Mucosa of rectum (tissue), 2 donors: ENCODE results near the gene ABR.
"Not testable (repeated sequence)": the region's sequence is repeated elsewhere in the genome, so short reads cannot be mapped to it uniquely, and the experiment has no call there.

Experiments used
- H3K27ac ChIP-seq, 2 donors: one replicate each; pipeline ENCODE4 v1.7.0; 2013; ENCODE audit warnings: inconsistent platforms in 2 of 2, low read depth in 2 of 2, low read length in 2 of 2
- H3K27me3 ChIP-seq, 2 donors: one replicate each; pipeline ENCODE4 v1.7.0; 2013; ENCODE audit warnings: low read length in 2 of 2; ENCODE audit not compliant: control insufficient read depth in 2 of 2, insufficient read depth in 2 of 2
- H3K36me3 ChIP-seq, 2 donors: one replicate each; pipeline ENCODE4 v1.7.0; 2013; ENCODE audit warnings: low read length in 2 of 2; ENCODE audit not compliant: control insufficient read depth in 2 of 2, insufficient read depth in 2 of 2
- H3K4me1 ChIP-seq, 2 donors: one replicate each; pipeline ENCODE4 v1.7.0; 2013; ENCODE audit warnings: low read length in 2 of 2, mild to moderate bottlenecking in 1 of 2; ENCODE audit not compliant: control insufficient read depth in 2 of 2, insufficient read depth in 2 of 2
- H3K4me3 ChIP-seq, 2 donors: one replicate each; pipeline ENCODE4 v1.7.0; 2013; ENCODE audit warnings: low read length in 2 of 2
- H3K9ac ChIP-seq, 2 donors: one replicate each; pipeline ENCODE4 v1.7.0; 2013; ENCODE audit warnings: low read length in 2 of 2, low read depth in 1 of 2, mild to moderate bottlenecking in 1 of 2
- H3K9me3 ChIP-seq, 2 donors: one replicate each; pipeline ENCODE4 v1.7.0; 2013; ENCODE audit warnings: low read length in 2 of 2; ENCODE audit not compliant: control insufficient read depth in 2 of 2
- donor health status: healthy.
- donor health status: Normal muscosa, but diverticular disease.

Gene ABR

GRCh38 chr17:1121442-1121817, 58.4 kb downstream of the ABR start:
- H3K9ac ChIP-seq, H3K36me3 ChIP-seq: not testable (repeated sequence)
- H3K4me1 ChIP-seq = peaks cover 20 to 21% of the 10 kb centered on the region in 2 donors

GRCh38 chr17:1120596-1121441, 59.0 kb downstream of the ABR start:
- Histone ChIP-seq H3K4me3 (no peak overlapping the region), H3K4me1 (peaks cover 21 to 25% of the 10 kb centered on the region in 2 donors), H3K27ac (no peak overlapping the region), H3K9ac (no peak overlapping the region), H3K9me3 (no peaks in the 10 kb centered on the region), H3K27me3 (no peaks in the 10 kb centered on the region), H3K36me3 (no peaks in the 10 kb centered on the region)

More at GRCh38 chr17:1121442-1121817, 58.4 kb downstream of the ABR start:
- not testable (repeated sequence) for H3K9me3 ChIP-seq, H3K4me3 ChIP-seq, H3K27me3 ChIP-seq, H3K27ac ChIP-seq

- H3K4me1 ChIP-seq = peaks cover 25 to 29% of the 10 kb centered on the region in 2 donors
- no peak overlapping the region for H3K4me3 ChIP-seq
- no peaks in the 10 kb centered on the region for H3K36me3 ChIP-seq
- H3K9ac ChIP-seq = no peak overlapping the region
- no peaks in the 10 kb centered on the region for H3K9me3 ChIP-seq
- no peak overlapping the region for H3K27ac ChIP-seq
- no peaks in the 10 kb centered on the region for H3K27me3 ChIP-seq
Observed at GRCh38 chr17:1119924-1120323, 59.9 kb downstream of the ABR start.

GRCh38 chr17:1116602-1117001, 63.2 kb downstream of the ABR start:
- Histone ChIP-seq H3K4me1 (peaks cover 29 to 33% of the 10 kb centered on the region in 2 donors), H3K9ac (peak overlapping the region in 1 of 2 donors; percentile 54), H3K36me3 (no peaks in the 10 kb centered on the region), H3K27ac (peak overlapping the region; percentile 87 to 96), H3K27me3 (no peaks in the 10 kb centered on the region), H3K4me3 (no peak overlapping the region), H3K9me3 (no peaks in the 10 kb centered on the region)

GRCh38 chr17:1112875-1113274, 66.9 kb downstream of the ABR start:
- no peaks in the 10 kb centered on the region for H3K9me3 ChIP-seq
- no peak overlapping the region for H3K4me3 ChIP-seq
- peak overlapping the region in 1 of 2 donors; percentile 44 for H3K27ac ChIP-seq
- no peaks in the 10 kb centered on the region for H3K27me3 ChIP-seq
- no peaks in the 10 kb centered on the region for H3K36me3 ChIP-seq
- peaks cover 52 to 59% of the 10 kb centered on the region in 2 donors for H3K4me1 ChIP-seq
- H3K9ac ChIP-seq = no peak overlapping the region

GRCh38 chr17:1111599-1112443, 68.0 kb downstream of the ABR start:
- H3K9ac ChIP-seq = peak overlapping the region; percentile 83 to 89
- peaks cover 0 to 3% of the 10 kb centered on the region in 2 donors for H3K36me3 ChIP-seq
- peak overlapping the region in 1 of 2 donors; percentile 57 for H3K4me3 ChIP-seq
- no peaks in the 10 kb centered on the region for H3K27me3 ChIP-seq
- H3K4me1 ChIP-seq = peaks cover 62 to 69% of the 10 kb centered on the region in 2 donors
- peak overlapping the region; percentile 96 to 97 for H3K27ac ChIP-seq
- H3K9me3 ChIP-seq = no peaks in the 10 kb centered on the region

- H3K4me1 ChIP-seq = peaks cover 59 to 67% of the 10 kb centered on the region in 2 donors
- H3K36me3 ChIP-seq = peaks cover 0 to 3% of the 10 kb centered on the region in 2 donors
- peak overlapping the region; percentile 83 to 89 for H3K9ac ChIP-seq
- H3K4me3 ChIP-seq = peak overlapping the region; percentile 31 to 57
- no peaks in the 10 kb centered on the region for H3K27me3 ChIP-seq
- peak overlapping the region; percentile 96 to 97 for H3K27ac ChIP-seq
- no peaks in the 10 kb centered on the region for H3K9me3 ChIP-seq
Observed at GRCh38 chr17:1110862-1111598, 68.8 kb downstream of the ABR start.

GRCh38 chr17:1110541-1110861, 69.3 kb downstream of the ABR start:
- Histone ChIP-seq H3K4me3 (peak overlapping the region; percentile 31 to 57), H3K9me3 (no peaks in the 10 kb centered on the region), H3K27me3 (no peaks in the 10 kb centered on the region), H3K4me1 (peaks cover 59 to 67% of the 10 kb centered on the region in 2 donors), H3K36me3 (peaks cover 0 to 3% of the 10 kb centered on the region in 2 donors), H3K9ac (peak overlapping the region; percentile 83 to 89), H3K27ac (peak overlapping the region; percentile 96 to 97)

- Histone ChIP-seq H3K9ac (peak overlapping the region; percentile 83 to 89), H3K36me3 (peaks cover 0 to 3% of the 10 kb centered on the region in 2 donors), H3K9me3 (no peaks in the 10 kb centered on the region), H3K4me3 (peak overlapping the region; percentile 68 to 77), H3K27me3 (no peaks in the 10 kb centered on the region), H3K27ac (peak overlapping the region; percentile 96 to 97), H3K4me1 (peaks cover 55 to 62% of the 10 kb centered on the region in 2 donors)
Observed at GRCh38 chr17:1109606-1110540, 69.9 kb downstream of the ABR start.
